ENCODE data around the gene THSD7B.

GRCh38 chr2:137031731-137032130, 266.4 kb downstream of the THSD7B start:
- TF ChIP-seq EZH2phosphoT487 (IDR thresholded peaks at IDR 0.05; ENCODE audit: insufficient read depth, low read depth): no peak
- TF ChIP-seq EZH2 (IDR thresholded peaks at IDR 0.05; ENCODE audit: insufficient read depth, poor library complexity, severe bottlenecking): no peak
